HG03439 (cell line): Measurements from ENCODE around the gene NEURL1B.
"Not testable (repeated sequence)": the region's sequence is repeated elsewhere in the genome, so short reads cannot be mapped to it uniquely, and the experiment has no call there.

Experiments
- ATAC-seq: cut with Tn5 transposase; IDR thresholded peaks from one replicate; pipeline ENCODE4 v1.9.1; 2021; ENCODE audit warnings: mild to moderate bottlenecking, moderate library complexity; ENCODE audit not compliant: unreplicated experiment

NEURL1B gene

GRCh38 chr5:172692981-172693380, 51.9 kb downstream of the NEURL1B start:
- no peak for ATAC-seq

- ATAC-seq: no peak
Measured at GRCh38 chr5:172694061-172694460, 53.0 kb downstream of the NEURL1B start.

- ATAC-seq: no peak
Measured at GRCh38 chr5:172694541-172694940, 53.5 kb downstream of the NEURL1B start.

- ATAC-seq: no peak
Measured at GRCh38 chr5:172695232-172696054, 54.4 kb downstream of the NEURL1B start.

GRCh38 chr5:172696171-172696849, 55.2 kb downstream of the NEURL1B start:
- no peak for ATAC-seq

GRCh38 chr5:172697123-172698121, 56.4 kb downstream of the NEURL1B start:
- ATAC-seq: peak; percentile 67

GRCh38 chr5:172699423-172699822, 58.4 kb downstream of the NEURL1B start:
- ATAC-seq: no peak

- no peak for ATAC-seq
Measured at GRCh38 chr5:172699999-172700364, 58.9 kb downstream of the NEURL1B start.

GRCh38 chr5:172700365-172701290, 59.6 kb downstream of the NEURL1B start:
- ATAC-seq: no peak

GRCh38 chr5:172701291-172701656, 60.2 kb downstream of the NEURL1B start:
- ATAC-seq: no peak

- ATAC-seq: no peak
Measured at GRCh38 chr5:172703952-172704351, 62.9 kb downstream of the NEURL1B start.

GRCh38 chr5:172705576-172706084, 64.6 kb downstream of the NEURL1B start:
- ATAC-seq: no peak

GRCh38 chr5:172706796-172707195, 65.7 kb downstream of the NEURL1B start:
- no peak for ATAC-seq

- no peak for ATAC-seq
Measured at GRCh38 chr5:172707285-172708182, 66.5 kb downstream of the NEURL1B start.

GRCh38 chr5:172708183-172708505, 67.1 kb downstream of the NEURL1B start:
- no peak for ATAC-seq

- ATAC-seq: no peak
Measured at GRCh38 chr5:172710676-172711075, 69.6 kb downstream of the NEURL1B start.

GRCh38 chr5:172711321-172711861, 70.3 kb downstream of the NEURL1B start:
- ATAC-seq: not testable (repeated sequence)

- ATAC-seq: no peak
Measured at GRCh38 chr5:172712610-172713009, 71.5 kb downstream of the NEURL1B start.
